Measurements from ENCODE around the gene DLG2. TPM values are rescaled to one million over a fixed set of nuclear protein-coding genes. Genes with fewer than 3 reads are reported as not detected.

DLG2 gene
- total and polyA plus RNA-seq, 2 donors (not counting 3 experiments of a cell fraction or from before 2014, with no cell fraction given), result 0.15 to 1.1 TPM

DNA sequence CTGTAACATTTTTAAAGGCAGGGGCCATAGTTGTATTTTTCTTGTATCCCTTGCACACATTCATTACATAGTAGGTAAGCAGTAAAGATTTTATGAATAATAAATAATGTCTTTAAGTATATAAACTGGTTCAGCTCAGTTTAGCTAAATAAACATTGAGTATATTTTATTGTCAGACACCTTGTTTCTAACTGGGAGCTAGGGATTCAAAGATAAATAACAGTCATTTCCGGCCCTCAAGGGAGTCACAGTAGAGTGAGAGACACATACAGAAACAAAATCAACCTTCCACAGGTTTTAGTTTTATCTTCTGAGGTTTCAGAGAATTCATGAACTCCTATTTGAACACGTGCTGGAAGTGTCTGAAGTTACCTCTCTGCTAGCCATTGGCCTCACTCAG lies 760.2 kb downstream of the DLG2 start:
- CTCF ChIA-PET, result no interaction called here
- intact Hi-C loops (cut with micrococcal nuclease), result no loop called here
- dilution Hi-C loops (cut with MboI; ENCODE audit: extremely low pct_ligation_motif_present, low sequenced_read_pairs), result no loop called here
- Histone ChIP-seq H3K79me2 (ENCODE audit: control insufficient read depth, insufficient read depth, low read length) (no peaks in the 10 kb centered on the region), H3K36me3 (ENCODE audit: control insufficient read depth in 2 of 2, extremely low read depth in 1 of 2, insufficient read depth in 2 of 2, low read length in 2 of 2) (no peaks in the 10 kb centered on the region), H3K9me3 (replicated peaks; ENCODE audit: control insufficient read depth, insufficient read depth, low read length) (peaks cover 3% of the 10 kb centered on the region), H3K4me1 (ENCODE audit: control insufficient read depth, extremely low read depth, insufficient read depth, low read length) (no peaks in the 10 kb centered on the region), H3K4me2 (ENCODE audit: insufficient read depth, low read length) (no peak overlapping the region), H3K27me3 (ENCODE audit: control insufficient read depth in 2 of 2, insufficient read depth in 2 of 2, low read length in 2 of 2) (no peaks in the 10 kb centered on the region), H3K9ac (replicated peaks; ENCODE audit: extremely low read depth, insufficient read depth, low read length) (no peak overlapping the region), H3K9me1 (replicated peaks; ENCODE audit: control insufficient read depth, extremely low read depth, insufficient read depth, low read length) (no peaks in the 10 kb centered on the region), H2AFZ (ENCODE audit: low read depth, low read length) (no peak overlapping the region), H3K27ac (ENCODE audit: insufficient read depth, low read depth, low read length) (no peak overlapping the region), H4K20me1 (replicated peaks; ENCODE audit: control insufficient read depth, extremely low read depth, insufficient read depth, low read length) (no peaks in the 10 kb centered on the region), H3K4me3 (replicated peaks in 1 of 3; ENCODE audit: insufficient read depth in 1 of 3, low read depth in 1 of 3, low read length in 3 of 3) (no peak overlapping the region)
- no peak for TF ChIP-seq MAX (IDR thresholded peaks at IDR 0.05; ENCODE audit: insufficient read depth, insufficient read length)
- no peak for TF ChIP-seq GATA2 (IDR thresholded peaks at IDR 0.05; ENCODE audit: insufficient read depth, insufficient read length, low read depth, low read length)
- no peak for TF ChIP-seq FOS (IDR thresholded peaks at IDR 0.05; ENCODE audit: borderline replicate concordance, insufficient read depth, low read length)
- no peak for TF ChIP-seq POLR2A (IDR thresholded peaks at IDR 0.05; ENCODE audit: low read depth, low read length)
- TF ChIP-seq MYC (IDR thresholded peaks at IDR 0.05; ENCODE audit: low read depth, low read length), result no peak
- TF ChIP-seq JUN (IDR thresholded peaks at IDR 0.05; ENCODE audit: borderline replicate concordance, insufficient read depth, insufficient read length, low read depth), result no peak
- TF ChIP-seq EZH2 (IDR thresholded peaks at IDR 0.05; ENCODE audit: borderline replicate concordance, low read depth, low read length, severe bottlenecking), result no peak
- TF ChIP-seq, protein P1, sequence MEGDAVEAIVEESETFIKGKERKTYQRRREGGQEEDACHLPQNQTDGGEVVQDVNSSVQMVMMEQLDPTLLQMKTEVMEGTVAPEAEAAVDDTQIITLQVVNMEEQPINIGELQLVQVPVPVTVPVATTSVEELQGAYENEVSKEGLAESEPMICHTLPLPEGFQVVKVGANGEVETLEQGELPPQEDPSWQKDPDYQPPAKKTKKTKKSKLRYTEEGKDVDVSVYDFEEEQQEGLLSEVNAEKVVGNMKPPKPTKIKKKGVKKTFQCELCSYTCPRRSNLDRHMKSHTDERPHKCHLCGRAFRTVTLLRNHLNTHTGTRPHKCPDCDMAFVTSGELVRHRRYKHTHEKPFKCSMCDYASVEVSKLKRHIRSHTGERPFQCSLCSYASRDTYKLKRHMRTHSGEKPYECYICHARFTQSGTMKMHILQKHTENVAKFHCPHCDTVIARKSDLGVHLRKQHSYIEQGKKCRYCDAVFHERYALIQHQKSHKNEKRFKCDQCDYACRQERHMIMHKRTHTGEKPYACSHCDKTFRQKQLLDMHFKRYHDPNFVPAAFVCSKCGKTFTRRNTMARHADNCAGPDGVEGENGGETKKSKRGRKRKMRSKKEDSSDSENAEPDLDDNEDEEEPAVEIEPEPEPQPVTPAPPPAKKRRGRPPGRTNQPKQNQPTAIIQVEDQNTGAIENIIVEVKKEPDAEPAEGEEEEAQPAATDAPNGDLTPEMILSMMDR (IDR thresholded peaks at IDR 0.05; ENCODE audit: extremely low read depth in 1 of 2, insufficient read depth in 1 of 2, low read depth in 1 of 2, low read length in 2 of 2), result no peak
- TF ChIP-seq POLR2AphosphoS5 (IDR thresholded peaks at IDR 0.05; ENCODE audit: insufficient read depth, low read depth, low read length), result no peak
- FAIRE-seq, result no peak
- POLR2A ChIA-PET, result no interaction called here
- BruUV-seq (replicated peaks), result no TSS peak
- DNase-seq (ENCODE audit: low read depth, low spot score), result no peak
